ENCODE data around the gene TEX2. TPM values are rescaled to one million over a fixed set of nuclear protein-coding genes. Genes with fewer than 3 reads are reported as not detected.

The TEX2 gene
- total RNA-seq, 1 experiment from 2014 or later: 20.2 TPM

DNA sequence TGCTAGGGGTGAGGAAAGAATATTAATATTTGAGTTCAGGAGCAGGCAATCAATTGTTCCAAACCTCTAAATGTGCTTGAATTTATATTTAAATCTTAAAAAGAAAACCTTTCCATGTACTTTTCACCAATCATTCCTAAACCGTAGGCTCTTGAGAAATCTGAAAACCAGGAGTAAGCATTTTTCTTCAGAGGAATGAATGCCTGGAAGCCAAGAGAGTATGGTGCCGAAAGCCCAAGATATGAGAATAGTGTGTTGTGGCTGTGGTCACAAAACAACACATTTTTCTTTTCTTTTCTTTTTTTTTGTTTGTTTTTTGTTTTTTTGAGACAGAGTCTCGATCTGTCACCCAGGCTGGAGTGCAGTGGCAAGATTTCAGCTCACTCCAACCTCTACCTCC lies 37.6 kb downstream of the TEX2 start:
- Histone ChIP-seq H3K4me3 (ENCODE audit: low read depth, low read length) (no peak overlapping the region), H3K27me3 (replicated peaks; ENCODE audit: control insufficient read depth, insufficient read depth, low read length) (no peaks in the 10 kb centered on the region), H3K4me1 (no peaks in the 10 kb centered on the region), H3K9me3 (no peaks in the 10 kb centered on the region), H3K36me3 (ENCODE audit: control insufficient read depth, insufficient read depth, low read length) (no peaks in the 10 kb centered on the region)
- no TSS peak for BruUV-seq (replicated peaks)
- H3K4me1 Mint-ChIP-seq (ENCODE audit: low read depth, unreplicated experiment): no peaks in the 10 kb centered on the region
- H3K4me3 Mint-ChIP-seq (ENCODE audit: unreplicated experiment): no peak overlapping the region
- H3K27me3 Mint-ChIP-seq (ENCODE audit: insufficient read depth, unreplicated experiment): no peaks in the 10 kb centered on the region
- DNase-seq: no peak
- peaks cover 5% of the 10 kb centered on the region for H3K36me3 Mint-ChIP-seq (ENCODE audit: insufficient read depth, unreplicated experiment)
- intact Hi-C loops (cut with micrococcal nuclease; ENCODE audit: unreplicated experiment): no loop called here
- H3K9me3 Mint-ChIP-seq (ENCODE audit: unreplicated experiment): no peaks in the 10 kb centered on the region
- POLR2A ChIA-PET: no interaction called here
- CTCF ChIA-PET: no interaction called here
- no peak overlapping the region for H3K27ac Mint-ChIP-seq (ENCODE audit: unreplicated experiment)
- TF ChIP-seq, protein P1, sequence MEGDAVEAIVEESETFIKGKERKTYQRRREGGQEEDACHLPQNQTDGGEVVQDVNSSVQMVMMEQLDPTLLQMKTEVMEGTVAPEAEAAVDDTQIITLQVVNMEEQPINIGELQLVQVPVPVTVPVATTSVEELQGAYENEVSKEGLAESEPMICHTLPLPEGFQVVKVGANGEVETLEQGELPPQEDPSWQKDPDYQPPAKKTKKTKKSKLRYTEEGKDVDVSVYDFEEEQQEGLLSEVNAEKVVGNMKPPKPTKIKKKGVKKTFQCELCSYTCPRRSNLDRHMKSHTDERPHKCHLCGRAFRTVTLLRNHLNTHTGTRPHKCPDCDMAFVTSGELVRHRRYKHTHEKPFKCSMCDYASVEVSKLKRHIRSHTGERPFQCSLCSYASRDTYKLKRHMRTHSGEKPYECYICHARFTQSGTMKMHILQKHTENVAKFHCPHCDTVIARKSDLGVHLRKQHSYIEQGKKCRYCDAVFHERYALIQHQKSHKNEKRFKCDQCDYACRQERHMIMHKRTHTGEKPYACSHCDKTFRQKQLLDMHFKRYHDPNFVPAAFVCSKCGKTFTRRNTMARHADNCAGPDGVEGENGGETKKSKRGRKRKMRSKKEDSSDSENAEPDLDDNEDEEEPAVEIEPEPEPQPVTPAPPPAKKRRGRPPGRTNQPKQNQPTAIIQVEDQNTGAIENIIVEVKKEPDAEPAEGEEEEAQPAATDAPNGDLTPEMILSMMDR (IDR thresholded peaks at IDR 0.05; ENCODE audit: insufficient read depth in 1 of 2, low read depth in 1 of 2, low read length in 1 of 2, severe bottlenecking in 1 of 2, unreplicated experiment in 1 of 2): no peak

DNA sequence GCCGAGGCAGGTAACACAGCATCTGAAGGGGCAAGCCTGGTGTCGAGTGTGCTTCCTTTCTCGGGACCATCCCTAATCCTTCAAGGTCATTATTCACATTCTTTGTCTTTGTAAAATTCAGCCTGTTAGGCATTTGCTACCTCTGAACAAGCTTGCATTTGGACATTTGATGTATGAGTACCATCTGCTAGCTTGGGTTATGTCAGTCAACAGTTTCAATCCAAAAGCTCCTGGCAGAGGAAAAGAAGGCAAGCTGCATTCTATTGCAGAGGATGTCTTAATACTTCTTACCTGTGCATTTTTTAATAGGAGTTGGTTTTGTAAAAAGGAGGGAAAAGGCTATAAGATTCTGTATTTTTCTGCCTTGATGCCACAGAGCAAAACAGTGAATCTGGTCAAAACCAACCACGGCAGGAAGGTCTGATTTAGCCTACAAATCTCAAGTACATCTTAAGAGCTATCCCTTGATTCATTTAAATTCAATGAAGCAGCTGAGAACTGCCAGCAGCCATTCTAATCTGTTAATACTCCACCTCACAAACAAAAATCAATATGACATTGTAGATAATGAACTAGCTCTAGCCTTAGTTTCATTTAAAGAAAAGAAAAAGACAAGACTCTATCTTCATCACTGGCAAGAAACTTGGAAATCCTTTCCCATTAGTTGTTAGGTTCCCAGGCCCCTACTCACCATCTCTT lies 39.0 kb downstream of the TEX2 start:
- no peak overlapping the region for H3K27ac Mint-ChIP-seq (ENCODE audit: unreplicated experiment)
- POLR2A ChIA-PET: no interaction called here
- intact Hi-C loops (cut with micrococcal nuclease; ENCODE audit: unreplicated experiment): no loop called here
- CTCF ChIA-PET: interaction anchor here (0.5 to 0.9 kb wide), 4 partner anchors 58 to 278 kb away, joined by 3 to 4 read pairs (median 3); no protein-coding TSS in a partner anchor
- no peak overlapping the region for H3K4me3 Mint-ChIP-seq (ENCODE audit: unreplicated experiment)
- H3K9me3 Mint-ChIP-seq (ENCODE audit: unreplicated experiment): no peaks in the 10 kb centered on the region
- BruUV-seq (replicated peaks): no TSS peak
- no peaks in the 10 kb centered on the region for H3K36me3 Mint-ChIP-seq (ENCODE audit: insufficient read depth, unreplicated experiment)
- DNase-seq: no peak
- Histone ChIP-seq H3K4me1 (peaks cover 10% of the 10 kb centered on the region), H3K4me3 (ENCODE audit: low read depth, low read length) (no peak overlapping the region), H3K36me3 (ENCODE audit: control insufficient read depth, insufficient read depth, low read length) (no peaks in the 10 kb centered on the region), H3K27me3 (replicated peaks; ENCODE audit: control insufficient read depth, insufficient read depth, low read length) (no peaks in the 10 kb centered on the region), H3K9me3 (no peaks in the 10 kb centered on the region)
- H3K4me1 Mint-ChIP-seq (ENCODE audit: low read depth, unreplicated experiment): peaks cover 11% of the 10 kb centered on the region
- H3K27me3 Mint-ChIP-seq (ENCODE audit: insufficient read depth, unreplicated experiment): no peaks in the 10 kb centered on the region
- TF ChIP-seq, protein P1 (IDR thresholded peaks at IDR 0.05; ENCODE audit: insufficient read depth in 1 of 2, low read depth in 1 of 2, low read length in 1 of 2, severe bottlenecking in 1 of 2, unreplicated experiment in 1 of 2): no peak

DNA sequence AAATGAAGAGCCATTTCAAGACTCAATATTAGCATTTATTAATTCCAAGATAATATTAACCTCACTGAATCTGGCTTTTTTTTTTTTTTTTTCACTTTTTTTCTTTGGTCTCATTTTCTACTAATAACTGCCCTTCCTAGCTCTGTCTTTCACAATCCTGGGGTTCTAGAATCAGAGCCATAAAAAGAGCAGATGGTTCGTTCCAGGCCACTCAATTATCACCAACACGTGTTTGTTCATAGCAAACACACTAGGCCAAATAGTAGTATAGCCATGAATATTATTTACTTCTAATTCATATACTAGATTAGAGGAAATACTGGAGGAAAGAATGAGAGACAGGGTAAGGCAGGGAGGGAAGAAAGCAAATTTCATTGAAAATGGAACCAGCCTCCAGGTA lies 39.8 kb downstream of the TEX2 start:
- no peak for DNase-seq
- TF ChIP-seq, protein P1 (IDR thresholded peaks at IDR 0.05; ENCODE audit: insufficient read depth in 1 of 2, low read depth in 1 of 2, low read length in 1 of 2, severe bottlenecking in 1 of 2, unreplicated experiment in 1 of 2): no peak
- no peaks in the 10 kb centered on the region for H3K27me3 Mint-ChIP-seq (ENCODE audit: insufficient read depth, unreplicated experiment)
- no peak overlapping the region for H3K4me3 Mint-ChIP-seq (ENCODE audit: unreplicated experiment)
- intact Hi-C loops (cut with micrococcal nuclease; ENCODE audit: unreplicated experiment): no loop called here
- BruUV-seq (replicated peaks): no TSS peak
- H3K36me3 Mint-ChIP-seq (ENCODE audit: insufficient read depth, unreplicated experiment): no peaks in the 10 kb centered on the region
- Histone ChIP-seq H3K36me3 (ENCODE audit: control insufficient read depth, insufficient read depth, low read length) (no peaks in the 10 kb centered on the region), H3K4me1 (peaks cover 17% of the 10 kb centered on the region), H3K9me3 (no peaks in the 10 kb centered on the region), H3K4me3 (ENCODE audit: low read depth, low read length) (no peak overlapping the region), H3K27me3 (replicated peaks; ENCODE audit: control insufficient read depth, insufficient read depth, low read length) (no peaks in the 10 kb centered on the region)
- POLR2A ChIA-PET: no interaction called here
- CTCF ChIA-PET: interaction anchor here (0.9 kb wide), 1 partner anchor 59 kb away, joined by 3 read pairs; no protein-coding TSS in a partner anchor
- no peaks in the 10 kb centered on the region for H3K9me3 Mint-ChIP-seq (ENCODE audit: unreplicated experiment)
- H3K27ac Mint-ChIP-seq (ENCODE audit: unreplicated experiment): no peak overlapping the region
- peaks cover 11% of the 10 kb centered on the region for H3K4me1 Mint-ChIP-seq (ENCODE audit: low read depth, unreplicated experiment)
